Stimulated activated CD4-positive, alpha-beta T cell treated with anti-CD3 and anti-CD28 coated beads, Interleukin-2, amount 100 ng/mL, for 4 hours (primary cell): ENCODE results near the gene FRS3.

ENCODE experiments used
- DNase-seq: peaks from one replicate; pipeline ENCODE4 v3.0.0-alpha.2; 2020; ENCODE audit warnings: low read depth

FRS3 gene

DNA sequence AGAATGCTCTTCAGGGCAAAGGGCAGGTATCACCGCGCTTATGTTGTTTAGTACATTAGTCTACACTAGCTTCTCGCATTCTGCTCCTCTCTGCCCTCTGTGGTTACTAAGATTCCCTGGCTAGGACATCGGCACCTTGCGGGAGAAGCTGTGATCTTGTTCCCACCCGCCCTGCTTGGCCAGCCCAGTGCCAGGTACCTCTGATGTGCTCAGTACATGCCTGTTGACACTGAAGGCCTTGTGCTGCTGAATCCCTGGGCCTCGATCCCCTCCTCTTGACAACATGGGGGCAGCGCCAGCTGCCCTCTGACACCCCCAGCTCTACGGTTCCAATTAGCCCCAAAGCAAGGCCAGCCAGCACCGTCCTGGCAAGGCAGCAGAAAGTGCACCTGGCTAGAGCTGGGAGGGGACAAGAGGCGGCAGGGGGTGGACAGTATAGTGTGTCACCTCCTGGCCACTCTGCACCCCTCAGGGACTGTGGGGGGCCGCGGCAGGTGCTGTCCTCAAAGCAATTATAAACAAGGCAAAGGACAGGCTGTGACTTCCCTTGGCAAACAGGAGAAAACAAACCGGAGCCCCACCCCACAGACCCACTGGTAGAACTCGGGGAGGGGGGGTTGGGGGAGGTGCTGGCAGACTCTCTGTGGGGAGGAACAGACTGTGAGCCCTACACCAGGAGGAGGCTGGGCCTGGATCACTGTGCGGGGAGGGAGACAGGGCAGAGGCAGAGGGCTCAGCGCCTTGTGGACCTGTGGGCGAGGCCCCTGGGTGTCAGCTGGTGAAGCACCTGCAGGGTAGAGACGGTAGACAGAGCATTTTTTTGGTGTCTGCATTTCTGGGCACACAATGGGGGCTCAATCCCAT is 51.4 kb downstream of the FRS3 start:
- no peak for DNase-seq

DNA sequence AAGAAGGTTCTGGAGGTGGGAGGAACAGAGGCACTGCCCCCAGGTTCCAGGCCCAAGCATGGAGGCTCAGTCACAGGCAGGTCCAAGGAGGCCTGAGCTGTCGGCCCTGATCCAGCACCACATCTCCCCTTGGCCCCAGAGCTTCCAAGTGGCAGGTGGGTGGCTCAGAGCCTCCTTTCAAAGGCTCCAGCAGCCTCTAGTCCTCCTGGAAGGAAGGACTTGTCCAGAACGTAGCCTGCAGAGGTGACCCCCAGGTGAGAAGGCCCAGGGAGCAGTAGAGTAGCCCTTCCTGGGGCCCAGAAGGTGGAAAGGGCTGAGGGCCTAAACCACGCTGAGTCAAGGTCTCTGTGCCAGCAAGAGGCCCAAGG is 52.0 kb downstream of the FRS3 start:
- no peak for DNase-seq

DNA sequence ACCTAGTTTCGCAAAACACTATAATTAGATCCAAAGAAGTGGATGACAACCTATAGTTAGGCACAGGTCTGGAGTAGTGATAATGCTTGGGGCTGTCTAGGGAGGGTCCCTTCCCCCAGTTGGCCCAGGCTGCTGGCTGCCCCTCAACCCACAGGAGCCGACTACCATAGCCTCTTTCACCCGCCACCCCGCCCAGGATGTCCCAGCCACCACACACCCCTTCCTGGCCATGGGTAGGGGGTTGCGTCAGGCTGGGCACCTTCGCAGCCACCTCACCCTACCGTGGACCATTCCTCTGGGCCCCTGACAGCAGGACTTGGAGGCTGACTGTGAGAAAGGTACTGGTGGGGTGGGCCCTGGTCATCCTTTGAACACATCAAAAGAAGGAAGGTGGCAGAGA is 52.8 kb downstream of the FRS3 start:
- no peak for DNase-seq

DNA sequence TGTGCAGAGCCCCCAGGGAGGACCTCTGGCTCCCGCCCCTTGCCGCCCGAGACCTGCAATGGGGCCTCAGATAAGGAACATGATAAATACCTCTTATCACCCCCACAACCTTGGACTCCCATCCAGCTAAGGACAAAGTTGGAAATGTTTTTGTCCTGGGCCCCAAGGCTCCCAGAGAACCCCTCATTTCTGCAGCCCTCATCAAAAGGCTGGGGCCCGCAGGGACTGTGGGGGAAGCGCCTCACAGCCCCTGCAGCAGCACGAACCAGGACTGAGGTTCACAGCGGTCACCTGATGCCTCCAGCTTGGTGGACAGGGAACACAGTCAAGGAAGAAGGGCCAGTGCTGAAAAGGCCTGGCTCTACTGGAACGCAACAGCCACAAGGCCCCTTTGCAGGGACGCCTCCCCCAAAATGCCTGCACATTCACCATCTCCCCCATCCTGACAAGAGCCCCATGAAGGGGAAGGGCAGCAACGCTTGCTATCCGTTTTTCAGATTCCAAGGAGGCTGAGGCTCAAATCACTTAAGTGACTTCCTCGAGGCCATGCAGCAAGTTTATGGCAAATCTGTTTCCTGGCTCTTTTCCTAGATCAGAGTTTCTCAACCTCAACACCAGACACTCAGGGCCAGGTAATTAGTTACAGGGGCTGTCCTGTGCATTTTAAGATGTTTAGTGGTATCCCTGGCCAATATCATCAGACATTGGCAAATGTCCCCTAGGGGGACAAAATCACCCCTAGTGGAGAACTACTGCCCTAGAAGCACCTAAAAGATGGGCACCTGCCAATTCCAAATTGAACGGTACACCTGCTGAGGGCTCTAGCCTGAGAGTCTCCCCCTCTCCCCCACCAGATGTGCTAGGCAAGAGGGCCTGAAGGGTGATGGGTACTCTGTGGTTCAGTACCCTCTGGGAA is 54.9 kb downstream of the FRS3 start:
- DNase-seq, result no peak

DNA sequence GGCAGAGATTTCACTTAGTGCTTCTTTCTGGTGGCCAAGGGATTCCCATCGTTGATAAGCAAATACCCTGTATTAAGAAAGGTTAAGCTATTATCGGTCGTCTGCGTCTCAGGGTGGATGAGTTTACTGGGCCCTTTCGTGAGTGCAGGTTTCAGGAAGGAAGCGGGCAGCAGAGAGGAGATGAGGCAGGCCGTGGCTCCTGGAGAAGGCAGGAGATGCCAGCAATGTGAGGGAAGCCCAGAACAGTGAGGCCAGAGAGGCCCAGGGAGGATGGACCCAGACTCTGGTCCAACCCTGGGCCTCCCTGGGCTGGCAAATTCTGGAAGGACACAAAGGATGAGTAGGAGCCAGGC is 55.5 kb downstream of the FRS3 start:
- DNase-seq, result no peak

GRCh38 chr6:41723530-41724227 is 56.0 kb downstream of the FRS3 start:
- no peak for DNase-seq

- DNase-seq, result no peak
Measured at GRCh38 chr6:41722969-41723529, 56.7 kb downstream of the FRS3 start.

GRCh38 chr6:41721414-41721813 is 58.3 kb downstream of the FRS3 start:
- no peak for DNase-seq

GRCh38 chr6:41720783-41721182 is 58.9 kb downstream of the FRS3 start:
- DNase-seq, result no peak

DNA sequence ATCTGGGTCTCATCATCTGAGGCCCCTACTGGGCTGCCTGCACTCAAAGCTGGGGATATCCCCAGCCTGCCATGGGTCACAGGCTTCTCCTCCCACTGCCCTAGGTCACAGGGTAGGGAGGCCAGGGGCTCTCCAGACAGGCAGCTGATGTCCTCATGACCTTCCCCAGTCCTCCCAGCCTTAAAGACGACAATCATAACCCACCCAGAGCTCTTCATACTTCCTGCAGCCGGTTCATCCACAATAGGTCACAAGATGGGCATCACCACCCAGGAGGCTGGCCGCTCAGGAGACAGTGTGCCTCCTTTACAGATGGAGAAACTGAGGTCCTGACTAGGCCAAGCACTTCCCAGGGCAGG is 59.5 kb downstream of the FRS3 start:
- DNase-seq, result no peak
